NCI-H2029 (cell line): Measurements from ENCODE around the gene BIVM.
A peak's percentile ranks its signal among the peaks of the same experiment; 100 is the strongest.

Experiments used
- DNase-seq: peaks from one replicate; lab custom pipeline; 2025; lab: John Stamatoyannopoulos, UW

BIVM gene

GRCh38 chr13:102839462-102839861 is 40.5 kb downstream of the BIVM start:
- no peak for DNase-seq

DNA sequence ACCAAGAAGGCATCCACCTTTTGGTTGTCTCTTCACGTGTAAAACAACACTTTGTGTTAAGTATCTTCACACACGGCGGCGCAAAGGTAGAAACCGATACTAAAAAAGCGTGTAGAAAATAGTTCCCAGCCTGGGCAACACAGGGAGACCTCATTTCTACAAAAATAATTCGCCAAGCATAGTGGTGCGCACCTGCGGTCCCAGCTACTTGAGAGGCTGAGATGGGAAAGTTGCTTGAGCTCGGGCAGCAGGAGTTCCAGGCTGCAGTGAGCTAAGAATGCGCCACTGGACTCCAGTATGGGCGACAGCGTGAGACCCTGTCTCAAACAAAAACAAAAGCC is 46.3 kb downstream of the BIVM start:
- no peak for DNase-seq

DNA sequence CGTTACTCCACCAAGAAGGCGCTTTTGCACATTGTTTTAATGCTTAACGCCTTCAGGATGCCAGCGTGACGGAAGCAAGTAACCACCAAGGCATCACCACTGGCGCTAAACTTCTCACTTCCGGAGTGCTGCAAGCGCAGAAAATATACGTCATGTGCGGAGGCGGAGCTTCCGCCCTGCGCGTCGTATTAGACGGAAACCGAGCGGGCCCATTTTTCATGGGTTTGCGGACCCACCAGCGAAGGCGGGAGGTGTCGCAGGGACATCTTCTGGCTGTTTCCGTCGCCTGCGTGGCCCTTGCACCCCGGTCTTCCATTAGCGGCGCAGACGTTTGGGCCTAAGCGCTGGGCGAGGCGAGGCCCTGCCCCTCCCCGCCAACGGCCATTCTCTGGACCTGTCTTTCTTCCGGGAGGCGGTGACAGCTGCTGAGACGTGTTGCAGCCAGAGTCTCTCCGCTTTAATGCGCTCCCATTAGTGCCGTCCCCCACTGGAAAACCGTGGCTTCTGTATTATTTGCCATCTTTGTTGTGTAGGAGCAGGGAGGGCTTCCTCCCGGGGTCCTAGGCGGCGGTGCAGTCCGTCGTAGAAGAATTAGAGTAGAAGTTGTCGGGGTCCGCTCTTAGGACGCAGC is 46.8 kb downstream of the BIVM start, which contains the start of gene ERCC5:
TSS of gene ERCC5 (plus strand) at position 403 of the 631 bp plus-strand sequence. CDS start 235 bp downstream, outside the sequence.
- peak; percentile 76 for DNase-seq

DNA sequence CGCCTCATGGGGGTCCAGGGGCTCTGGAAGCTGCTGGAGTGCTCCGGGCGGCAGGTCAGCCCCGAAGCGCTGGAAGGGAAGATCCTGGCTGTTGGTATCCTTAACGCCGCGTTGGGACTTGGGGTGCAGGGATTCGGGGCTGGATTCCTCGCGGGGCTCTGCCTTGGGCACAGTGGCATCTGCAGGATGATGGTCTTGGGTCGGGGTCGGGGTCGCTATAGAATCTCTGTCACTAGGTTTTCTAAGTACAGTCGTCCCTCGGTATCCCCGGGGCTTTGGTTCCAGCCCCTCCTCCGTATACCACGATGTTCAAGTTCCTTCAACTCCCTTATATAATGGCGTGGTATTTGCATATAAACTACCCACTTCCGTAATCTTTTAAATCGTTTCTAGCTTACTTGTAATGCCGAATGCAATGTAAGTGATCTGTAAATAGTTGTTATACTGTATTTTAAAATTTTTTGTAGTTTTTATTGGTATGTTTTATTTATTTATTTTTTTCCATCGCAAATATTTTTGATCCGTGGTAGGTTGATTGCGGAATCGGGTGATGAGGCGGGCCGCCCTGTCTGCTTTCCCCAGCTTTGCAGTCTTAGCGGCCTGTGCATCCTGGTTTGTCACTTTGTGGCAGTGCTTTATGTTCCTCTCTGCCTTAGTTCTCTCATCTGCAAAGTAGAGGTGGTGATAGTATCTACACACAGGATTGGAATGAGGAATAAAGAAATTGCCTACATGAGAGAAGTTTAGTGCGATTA is 47.5 kb downstream of the BIVM start:
- DNase-seq = no peak

DNA sequence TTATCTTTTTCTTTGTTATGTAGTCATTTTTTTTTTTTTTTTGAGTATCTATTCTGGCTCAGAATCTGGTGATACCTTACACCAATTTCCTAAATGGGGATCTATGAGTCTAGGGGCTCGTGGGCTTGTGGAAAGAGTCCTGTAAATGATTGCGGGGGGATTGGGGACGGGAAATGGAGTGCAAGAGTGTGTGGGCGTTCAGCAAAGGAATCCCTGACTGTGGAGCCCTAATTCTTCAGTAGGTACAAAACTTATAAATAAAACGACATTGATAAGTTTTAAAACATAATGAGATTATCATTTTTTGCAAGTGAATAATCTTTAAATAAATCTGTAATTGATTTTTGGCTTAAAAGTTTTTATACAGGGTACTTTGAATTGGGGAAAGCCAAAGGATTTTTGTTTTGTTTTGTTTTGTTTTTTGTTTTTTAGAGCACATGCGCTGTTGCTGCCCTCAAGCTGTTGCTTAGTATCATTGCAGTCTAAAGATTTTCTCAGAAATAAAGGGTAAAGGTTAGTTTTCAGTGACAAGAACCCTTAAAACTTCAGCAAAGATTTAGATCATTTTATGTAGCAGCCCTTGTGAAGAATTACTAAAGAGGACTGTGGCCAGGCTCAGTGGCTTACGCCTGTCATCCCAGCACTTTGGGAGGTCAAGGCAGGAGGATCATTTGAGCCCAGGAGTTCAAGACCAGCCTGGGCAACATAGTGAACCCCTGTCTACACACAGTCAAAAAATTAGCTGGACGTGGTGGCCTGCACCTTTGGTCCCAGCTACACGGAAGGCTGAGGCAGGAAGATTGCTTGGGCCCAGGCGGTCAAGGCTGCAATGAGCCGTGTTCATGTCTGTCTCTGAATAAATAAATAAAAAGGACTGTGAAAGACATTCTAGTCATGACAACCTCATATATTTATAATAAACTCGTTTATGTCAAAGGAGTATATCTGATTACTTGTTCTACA is 48.6 kb downstream of the BIVM start:
- no peak for DNase-seq

GRCh38 chr13:102848956-102849355 is 50.0 kb downstream of the BIVM start:
- DNase-seq = no peak

GRCh38 chr13:102852556-102852955 is 53.6 kb downstream of the BIVM start:
- no peak for DNase-seq

- DNase-seq = no peak
Observed at GRCh38 chr13:102854675-102855074, 55.8 kb downstream of the BIVM start.

GRCh38 chr13:102856557-102856956 is 57.6 kb downstream of the BIVM start:
- no peak for DNase-seq

GRCh38 chr13:102862624-102863210 is 63.8 kb downstream of the BIVM start:
- DNase-seq = no peak

- no peak for DNase-seq
Observed at GRCh38 chr13:102863590-102863989, 64.7 kb downstream of the BIVM start.

DNA sequence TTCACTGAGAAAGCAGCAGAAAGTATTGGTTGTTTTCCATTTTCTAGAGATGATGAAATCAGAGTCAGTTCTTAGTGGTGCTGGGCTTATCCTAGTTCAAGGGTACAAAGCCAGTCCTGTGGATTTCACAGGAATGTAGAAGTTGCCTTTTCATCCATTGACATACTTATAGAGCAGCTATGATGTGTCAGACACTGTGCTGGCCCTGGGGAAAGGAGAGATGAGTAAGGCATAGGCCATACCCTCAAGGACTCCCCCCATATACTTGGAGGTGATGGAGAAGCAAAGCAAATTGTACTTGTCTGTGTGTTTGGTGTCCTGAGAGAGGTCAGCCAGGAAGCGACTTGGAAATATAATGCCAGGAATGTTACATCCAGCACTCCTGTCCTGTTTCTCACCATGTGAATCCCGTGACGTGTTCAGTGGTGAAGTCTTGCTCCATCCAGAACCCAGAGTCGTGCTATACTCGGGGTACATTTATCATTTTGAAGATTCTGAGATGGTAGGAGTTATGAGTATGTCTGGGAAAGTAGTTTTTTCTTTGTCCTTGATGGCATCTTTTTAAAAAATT is 69.5 kb downstream of the BIVM start:
- DNase-seq = no peak

DNA sequence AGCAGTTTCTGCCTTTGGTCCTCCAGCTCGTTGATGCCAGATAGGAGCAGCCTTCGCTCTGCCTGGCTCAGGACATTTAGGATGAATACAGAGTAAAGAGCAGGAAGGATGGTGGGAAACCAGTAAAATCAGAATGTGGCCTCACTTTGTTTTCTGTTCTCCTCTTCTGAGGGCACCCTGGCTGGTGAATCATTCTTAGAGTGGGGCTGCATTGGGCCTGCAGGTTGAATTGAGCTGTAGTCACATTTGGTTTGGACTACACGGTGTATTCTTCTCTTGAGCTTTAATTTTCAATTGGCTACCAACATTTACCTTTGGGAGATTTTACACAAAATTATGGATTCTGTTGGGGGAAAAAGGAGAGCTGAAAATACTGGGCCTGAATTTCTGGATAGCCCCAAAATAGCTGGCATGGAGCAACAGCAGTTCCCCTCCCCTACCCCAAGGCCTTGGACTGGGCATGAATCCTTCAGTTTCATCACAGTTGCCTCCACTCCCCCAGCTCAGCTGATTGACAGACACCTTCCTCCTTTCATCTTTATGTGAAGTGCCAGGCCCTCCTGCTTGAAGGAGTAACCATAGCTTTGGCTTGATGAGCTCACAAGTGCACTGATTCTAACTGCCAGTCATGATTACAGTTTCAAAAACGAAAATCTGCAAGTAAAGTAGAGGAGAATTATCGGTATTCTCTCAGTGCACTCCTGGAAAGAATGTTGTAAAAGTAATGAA is 71.2 kb downstream of the BIVM start:
- no peak for DNase-seq

GRCh38 chr13:102870677-102871415 is 71.9 kb downstream of the BIVM start:
- peak; percentile 1 for DNase-seq

DNA sequence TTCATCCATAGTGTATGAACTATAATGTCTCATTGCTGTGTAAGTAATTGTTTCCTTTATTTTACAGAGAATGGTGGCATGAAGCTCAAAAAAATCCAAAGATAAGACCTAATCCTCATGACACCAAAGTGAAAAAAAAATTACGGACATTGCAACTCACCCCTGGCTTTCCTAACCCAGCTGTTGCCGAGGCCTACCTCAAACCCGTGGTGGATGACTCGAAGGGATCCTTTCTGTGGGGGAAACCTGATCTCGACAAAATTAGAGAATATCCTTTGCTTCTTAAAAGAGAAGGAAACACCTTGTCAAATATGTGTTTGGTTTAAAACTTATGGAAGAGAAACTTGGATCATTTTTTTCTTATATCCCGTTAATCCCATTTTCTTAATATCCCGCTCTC is 73.2 kb downstream of the BIVM start:
- DNase-seq = no peak

GRCh38 chr13:102872531-102872930 is 73.6 kb downstream of the BIVM start:
- DNase-seq = no peak

GRCh38 chr13:102873653-102874052 is 74.7 kb downstream of the BIVM start:
- no peak for DNase-seq

DNA sequence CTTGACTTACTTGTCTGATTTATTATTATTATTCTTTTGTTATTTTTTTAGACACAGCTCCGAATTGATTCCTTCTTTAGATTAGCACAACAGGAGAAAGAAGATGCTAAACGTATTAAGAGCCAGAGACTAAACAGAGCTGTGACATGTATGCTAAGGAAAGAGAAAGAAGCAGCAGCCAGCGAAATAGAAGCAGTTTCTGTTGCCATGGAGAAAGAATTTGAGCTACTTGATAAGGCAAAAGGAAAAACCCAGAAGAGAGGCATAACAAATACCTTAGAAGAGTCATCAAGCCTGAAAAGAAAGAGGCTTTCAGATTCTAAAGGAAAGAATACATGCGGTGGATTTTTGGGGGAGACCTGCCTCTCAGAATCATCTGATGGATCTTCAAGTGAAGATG is 76.3 kb downstream of the BIVM start:
- no peak for DNase-seq

DNA sequence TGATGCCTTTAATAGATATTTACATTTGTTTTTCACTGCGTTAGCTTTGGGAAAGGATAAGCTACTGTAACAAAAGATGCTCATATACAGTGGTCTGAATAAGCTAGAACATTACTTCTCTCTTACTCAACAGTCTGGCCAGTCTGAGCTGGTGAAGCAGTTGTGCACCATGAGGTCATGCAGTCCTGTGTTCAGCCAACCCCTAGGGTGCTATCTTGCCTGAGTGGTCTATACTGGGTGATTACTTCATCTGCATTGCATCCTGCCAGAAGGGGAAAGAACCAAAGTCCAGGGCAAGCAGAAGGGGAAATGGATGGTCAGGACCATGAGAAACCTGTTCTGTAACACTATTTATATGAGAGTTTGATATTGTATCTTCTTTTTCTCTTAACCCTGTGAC is 78.4 kb downstream of the BIVM start:
- DNase-seq = no peak

- no peak for DNase-seq
Observed at GRCh38 chr13:102878481-102878880, 79.6 kb downstream of the BIVM start.
